T-helper 2 cell (primary cell): ENCODE measurements around the gene KCNK16.

Source experiments
- DNase-seq, 5 experiments: peaks; one replicate each; pipeline versions ENCODE4 v3.0.0 to v3.0.0-alpha.2; 2012 to 2022
- total RNA-seq, 2 donors: gene quantifications; one replicate each; lab custom pipeline; 2026; lab: John Stamatoyannopoulos, UW

Gene KCNK16
- total RNA-seq, result 0 reads per million in 2 donors

DNA sequence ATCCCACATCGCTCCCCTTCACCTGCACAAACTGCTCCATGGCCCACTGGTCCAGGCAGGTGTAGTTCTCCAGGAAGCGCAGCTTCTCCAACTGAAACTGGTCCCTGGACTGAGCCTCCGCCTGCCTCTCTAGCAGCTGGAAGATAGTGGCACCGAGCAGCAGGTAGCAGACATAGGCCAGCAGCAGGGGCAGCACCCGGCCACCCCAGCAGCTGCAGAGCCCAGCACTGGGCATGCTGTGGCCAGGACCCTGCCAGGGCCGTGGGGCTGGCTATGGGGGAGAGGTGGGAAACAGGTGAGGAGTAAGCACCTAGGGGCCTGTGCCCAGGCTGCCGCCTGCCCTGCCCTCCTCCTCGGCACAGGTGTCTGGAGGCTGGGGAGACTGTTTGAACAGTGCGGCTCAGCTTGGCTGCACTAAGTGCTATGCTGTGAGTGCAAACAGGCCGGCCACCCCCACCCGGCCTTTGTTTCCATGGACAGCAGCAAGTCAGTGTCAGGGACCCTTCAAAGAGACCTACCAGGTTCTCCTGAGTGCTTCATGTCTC lies at the start of gene KCNK16:
Gene KCNK16, minus strand, starts transcription at position 397 of the 545 bp plus-strand sequence. Its CDS starts 162 bp downstream, at position 235.
- DNase-seq, result no peak

DNA sequence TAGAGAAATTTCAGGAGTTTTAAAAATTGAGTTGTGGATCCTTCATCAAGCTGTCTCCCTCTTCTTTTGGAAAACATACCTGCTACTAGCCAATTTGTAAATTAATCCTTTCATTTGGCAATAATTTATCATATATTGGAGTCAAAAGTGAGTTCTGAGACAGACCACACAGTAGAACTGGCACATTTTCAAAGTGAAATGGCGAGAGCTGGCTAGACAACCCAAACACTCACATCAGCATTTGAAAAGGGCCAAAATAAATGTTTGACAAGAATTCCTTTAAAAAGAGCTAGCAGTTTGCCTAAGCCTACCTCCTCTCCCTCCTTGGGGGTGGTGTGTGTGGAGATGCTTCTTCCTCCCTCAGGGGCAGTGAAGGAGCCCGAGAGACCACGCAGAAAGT lies 47.9 kb upstream of the KCNK16 start:
- no peak for DNase-seq

DNA sequence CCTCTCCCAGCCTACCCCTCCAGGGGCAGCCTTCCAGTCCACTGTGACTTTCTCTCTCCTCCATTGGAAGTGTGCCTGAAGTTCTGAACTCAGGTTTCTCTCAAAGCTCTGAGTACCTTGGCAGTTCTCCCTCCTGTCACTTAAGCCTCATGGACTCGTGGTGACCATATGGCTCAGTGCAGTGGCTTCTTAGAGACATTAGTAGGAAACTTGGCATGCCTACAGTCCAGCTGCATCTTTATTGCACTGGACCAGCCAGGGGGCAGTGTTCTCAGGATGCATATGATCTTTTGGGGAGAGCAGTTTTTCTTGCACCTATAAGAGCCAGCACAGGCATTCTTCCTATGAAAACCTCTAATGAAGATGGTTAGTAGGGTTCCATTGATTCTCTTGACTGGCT lies 47.5 kb upstream of the KCNK16 start:
- no peak for DNase-seq

DNA sequence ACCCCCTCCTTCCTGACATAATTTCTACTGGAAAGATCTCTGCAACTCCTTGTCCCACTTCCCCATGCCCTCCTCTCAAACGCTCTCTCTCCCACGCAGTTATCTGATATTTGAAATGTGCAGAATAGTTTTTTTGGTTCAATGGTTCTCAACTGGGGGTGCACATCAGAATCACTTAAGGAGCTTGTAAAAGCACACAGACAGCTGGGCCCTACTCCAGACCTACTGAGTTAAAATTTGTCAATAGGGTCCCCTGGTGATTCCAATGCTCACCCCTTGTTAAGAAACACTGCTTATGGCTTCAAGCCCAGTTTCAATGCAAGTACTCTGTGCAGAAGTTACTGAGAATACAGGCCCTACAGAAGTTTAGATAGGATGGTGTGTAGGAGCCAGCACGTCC lies 45.2 kb upstream of the KCNK16 start:
- no peak for DNase-seq

DNA sequence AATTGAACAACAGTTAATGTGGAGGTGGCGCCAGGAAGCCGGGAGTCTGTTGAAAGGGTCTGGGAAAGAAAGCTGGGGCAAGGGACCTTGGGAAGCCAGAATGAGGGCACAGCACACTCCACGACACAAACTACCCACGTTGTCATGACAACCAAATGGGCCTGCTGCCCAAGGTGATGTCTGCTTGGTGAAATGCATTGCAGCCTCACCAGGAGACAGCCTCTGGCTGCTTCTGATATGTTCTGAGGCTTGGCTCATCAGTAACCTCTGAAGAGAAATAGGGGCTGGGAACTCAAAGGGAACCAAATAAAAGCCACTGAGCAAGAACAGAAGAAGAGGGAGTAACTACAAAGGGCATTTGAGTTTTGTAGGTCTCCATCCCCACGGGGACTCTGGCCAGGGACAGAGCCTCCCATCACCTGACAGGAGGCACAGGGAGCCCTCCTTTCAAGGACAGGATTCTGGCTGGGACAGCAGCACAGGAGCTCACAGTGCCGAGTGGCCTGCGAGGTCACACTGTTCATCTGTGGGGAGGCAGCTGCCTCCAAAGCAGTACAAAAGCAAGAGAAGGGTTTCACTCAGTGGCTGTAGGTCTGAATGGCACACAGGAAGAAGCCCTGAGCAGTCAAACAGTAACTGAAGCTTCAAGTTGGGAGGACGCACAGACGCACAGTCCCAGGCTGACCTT lies 44.6 kb upstream of the KCNK16 start:
- no peak for DNase-seq

DNA sequence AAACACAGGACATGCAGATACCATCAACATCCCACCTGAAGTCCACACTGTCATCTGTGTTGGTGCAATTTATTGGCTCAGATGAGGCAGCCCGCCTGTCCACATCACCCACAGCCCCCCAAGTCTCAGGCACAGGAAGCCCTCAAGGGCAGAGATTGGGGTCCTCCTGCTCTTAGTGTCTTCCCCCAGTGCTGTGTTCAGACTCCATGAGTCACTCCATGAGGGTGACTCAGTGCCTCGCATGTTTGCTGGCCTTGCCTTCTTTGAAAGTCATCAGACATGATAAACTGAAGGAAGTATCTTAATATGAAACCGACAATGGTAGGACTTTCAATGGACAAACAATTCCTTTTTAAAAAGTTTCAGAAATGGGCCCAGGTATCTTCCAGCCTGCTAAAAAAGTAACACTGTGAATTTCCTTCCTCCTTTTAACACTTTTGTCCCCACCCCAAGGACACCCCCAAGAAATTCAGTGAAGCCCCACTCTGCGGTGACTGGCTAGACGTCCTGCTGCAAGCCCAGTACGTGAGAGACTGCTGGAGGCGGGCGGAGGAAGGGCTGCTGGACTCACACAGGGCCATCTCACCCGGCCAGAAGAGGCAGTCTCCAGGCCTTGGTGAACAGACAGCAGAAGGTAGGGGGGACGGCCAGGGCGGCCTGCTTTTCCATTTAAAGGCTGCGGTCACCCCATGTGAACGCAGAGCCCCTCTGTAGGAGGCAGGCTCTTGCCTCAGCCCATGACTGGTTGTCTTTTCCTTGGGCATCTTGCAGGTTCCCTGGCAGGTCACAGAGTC lies 43.0 kb upstream of the KCNK16 start:
- no peak for DNase-seq

DNA sequence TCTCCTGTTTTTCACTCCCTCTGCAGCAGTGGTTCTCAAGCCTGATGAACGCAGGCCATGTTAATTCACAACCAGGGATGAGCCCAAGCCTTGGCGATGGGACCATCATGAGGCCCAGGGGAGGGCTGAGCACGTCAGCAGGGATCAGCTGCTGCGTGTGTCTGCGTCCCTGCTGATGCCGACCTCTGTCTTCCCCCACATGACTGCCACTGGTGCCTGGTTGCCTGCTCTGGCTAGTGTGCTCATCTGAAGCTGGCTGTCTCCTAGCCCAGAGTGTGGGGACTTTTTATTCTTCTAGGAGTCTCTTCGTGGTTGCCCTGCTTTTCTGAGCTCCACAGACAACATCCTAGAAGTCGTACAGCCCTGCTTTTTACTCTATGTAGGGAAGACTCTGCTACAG lies 40.8 kb upstream of the KCNK16 start:
- no peak for DNase-seq

DNA sequence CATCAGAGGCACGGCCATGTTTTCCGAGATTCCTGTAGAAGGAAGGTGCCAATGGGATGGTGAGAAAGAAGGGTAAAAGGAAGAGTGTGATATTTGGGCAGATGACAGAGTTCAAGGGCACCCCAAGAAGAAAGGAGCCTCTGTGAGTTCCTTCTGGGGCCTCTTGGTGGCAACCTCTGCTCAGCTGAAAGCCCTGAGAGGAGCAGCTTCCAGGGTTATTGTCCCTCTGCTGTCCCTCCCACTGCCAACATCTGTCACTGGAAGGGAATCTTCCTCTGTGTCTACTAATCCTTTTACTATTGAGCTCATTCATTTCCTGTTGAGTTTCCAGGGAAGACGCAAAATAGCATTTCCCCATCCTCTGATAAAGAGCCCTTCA lies 40.0 kb upstream of the KCNK16 start:
- no peak for DNase-seq

DNA sequence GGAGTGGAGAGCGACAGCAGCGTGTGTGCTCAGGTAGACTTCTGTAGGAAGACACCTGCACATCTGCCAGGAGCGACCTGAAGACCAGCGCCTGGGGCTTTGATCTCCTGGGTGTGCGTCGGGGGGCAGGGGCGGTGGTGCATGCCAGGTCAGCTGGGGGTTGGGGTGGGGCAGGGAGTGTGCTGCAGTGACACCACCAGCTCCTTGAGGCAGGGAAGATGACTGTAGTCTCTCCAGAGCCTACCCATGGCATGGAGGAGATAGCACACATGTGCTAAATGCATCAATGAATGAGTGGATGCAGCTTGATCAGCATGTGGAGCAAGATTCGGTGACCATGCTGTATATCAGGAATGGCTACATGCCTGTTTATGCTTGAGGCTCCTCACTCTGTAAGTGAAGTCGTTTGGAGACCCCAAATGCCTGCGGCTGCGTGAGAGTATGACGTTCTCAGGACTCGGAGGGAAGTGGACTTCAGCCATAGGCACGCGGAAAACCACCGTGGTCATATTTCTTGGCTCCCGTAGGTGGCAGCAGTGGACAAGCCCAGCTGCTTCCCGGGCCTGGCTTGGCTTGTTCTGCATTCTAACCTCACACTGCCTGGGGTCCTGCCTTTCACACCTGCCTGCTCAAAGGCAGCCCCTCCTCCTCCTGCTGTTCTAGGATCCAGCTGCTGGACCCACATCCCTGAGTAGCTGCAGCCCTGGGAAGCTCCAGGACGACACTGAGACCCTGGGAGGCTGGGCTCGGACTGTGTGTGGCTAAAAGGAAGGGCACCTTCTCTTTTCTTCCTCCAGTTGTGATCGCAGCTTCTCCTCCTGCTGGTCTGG lies 39.4 kb upstream of the KCNK16 start:
- peak in 2 of 5 experiments; percentile 9 to 53 for DNase-seq

DNA sequence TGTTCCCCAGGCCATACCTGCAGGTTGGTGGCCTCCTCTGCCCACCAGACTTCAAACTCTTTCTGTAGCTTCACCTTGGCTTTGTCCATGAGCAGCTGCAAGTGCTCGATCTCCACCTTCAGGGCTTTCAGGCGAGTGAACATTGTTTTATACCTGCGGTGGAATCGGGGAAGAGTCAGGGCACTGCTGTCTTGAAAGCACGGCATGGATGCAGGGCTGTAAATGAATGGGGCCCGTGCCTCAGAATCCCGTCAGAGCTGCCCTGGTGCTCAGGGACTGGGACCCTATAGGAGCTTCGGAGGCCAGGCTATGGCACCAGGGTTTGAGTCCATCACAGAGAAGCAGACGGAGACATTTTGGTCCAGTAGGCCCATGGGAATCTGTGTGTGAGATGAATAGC lies 37.9 kb upstream of the KCNK16 start:
- DNase-seq, result no peak

DNA sequence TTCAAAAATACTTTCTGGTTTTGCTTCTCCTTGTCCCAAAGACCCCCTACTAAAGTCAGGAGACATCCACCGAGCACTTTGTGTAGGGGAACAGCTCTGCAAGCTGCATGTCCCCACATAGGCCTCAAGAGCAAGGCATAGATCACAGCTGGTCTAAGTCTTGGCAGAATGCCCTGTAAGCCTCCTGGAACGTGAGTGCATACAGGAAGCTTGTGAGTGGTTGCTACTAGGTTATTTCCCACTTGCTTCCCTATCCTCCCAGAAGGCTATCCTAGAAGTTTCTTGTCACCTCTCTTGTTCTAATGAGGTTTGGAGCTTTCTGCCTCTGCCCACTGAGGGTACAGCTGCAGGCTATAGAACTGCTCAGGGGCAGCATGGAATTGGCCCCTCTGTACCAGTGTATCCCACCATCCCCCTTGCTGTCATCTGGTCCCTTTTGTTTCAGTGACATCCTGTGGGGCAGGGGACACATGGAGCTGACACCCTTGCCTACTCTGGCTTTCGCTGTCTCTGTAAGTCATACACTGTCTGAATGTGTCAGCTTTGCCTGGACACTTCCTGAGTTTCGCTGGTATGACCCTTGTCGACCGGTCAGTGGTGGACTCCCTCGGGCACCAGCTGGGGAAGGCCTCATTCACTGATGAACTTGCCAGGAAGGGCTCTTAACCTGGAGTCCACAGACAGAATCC lies 35.6 kb upstream of the KCNK16 start:
- no peak for DNase-seq

DNA sequence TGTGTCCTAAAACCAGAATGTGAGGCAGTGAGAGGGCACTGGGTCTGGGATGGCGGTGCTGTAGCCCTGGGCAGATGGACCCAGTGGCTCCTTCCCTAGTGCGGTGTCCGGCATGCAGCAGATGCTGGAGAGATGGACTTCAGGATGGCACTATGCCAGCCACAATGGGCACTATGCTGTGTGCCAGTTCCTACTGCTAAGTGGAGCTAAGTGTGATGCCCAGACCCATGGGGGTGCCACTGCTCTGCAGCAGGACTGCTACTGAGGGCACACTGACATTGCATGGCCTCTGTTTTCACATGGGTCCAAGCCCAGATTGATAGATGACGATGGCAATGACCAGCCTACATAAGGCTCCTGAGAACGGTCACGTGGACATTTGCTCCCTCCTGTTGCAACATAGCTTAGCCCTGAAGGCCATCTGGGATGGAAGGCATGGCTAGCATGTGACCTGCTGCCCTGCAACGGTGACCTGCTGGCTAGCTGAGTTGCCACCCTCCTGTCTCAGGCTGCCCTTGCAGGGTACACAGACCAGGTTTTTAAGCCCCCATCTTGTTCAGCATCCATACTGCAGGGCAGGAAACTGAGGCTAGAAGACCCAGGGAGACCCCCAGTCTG lies 31.3 kb upstream of the KCNK16 start:
- DNase-seq, result no peak

DNA sequence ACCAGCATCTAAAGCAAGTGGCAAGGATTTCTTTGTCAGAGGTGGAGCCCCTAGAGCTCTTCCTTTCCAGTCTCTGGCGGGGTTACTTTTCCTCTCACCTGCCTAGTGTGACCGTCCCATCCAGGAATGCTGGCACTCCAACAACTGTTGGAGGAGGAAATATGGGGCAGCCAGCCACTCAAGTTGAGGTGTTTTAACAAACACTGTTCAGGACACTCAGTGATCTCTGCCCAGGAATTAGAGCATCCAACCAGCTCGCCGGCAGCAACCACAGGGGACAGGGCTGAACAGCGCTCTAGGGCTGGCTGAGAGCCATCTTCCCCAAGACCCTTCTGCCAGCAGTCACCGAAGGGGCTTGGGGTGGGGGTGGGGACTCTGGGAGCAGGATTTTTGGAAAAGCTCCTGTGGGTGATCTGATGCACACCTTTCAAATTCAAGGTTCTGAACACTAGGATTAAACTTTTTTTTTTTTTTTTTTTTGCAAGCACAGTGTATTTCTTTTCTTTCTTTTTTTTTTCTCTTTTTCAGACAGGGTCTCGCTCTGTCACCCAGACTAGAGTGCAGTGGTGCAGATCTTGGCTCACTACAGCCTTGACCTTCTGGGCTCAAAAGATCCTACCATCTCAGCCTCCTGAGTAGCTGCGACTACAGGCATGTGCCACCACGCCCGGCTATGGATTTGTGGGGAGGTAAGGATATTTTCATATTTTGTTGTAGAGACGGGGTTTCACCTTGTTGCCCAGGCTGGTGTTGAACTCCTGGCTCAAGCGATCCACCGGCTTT lies 28.4 kb upstream of the KCNK16 start:
- DNase-seq, result no peak

DNA sequence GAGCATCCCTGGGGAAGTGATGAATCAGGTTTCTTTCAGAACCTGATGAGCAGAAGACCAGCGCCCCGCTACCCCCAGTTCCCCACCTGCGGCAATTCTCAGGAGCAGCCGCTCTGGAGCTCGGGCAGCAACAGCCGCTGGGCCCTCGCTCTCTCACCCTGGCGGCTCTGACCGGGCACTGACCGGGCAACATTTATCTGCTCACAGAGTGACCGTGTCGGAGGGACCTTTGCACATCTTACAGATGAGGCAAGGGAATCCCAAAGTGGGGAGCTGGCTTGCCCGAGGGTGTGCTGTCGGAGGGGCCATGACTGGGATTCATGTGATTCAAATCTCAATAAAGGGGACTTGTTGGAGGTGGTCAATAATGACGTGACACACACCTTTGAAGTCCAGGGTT lies 26.2 kb upstream of the KCNK16 start:
- DNase-seq, result no peak

DNA sequence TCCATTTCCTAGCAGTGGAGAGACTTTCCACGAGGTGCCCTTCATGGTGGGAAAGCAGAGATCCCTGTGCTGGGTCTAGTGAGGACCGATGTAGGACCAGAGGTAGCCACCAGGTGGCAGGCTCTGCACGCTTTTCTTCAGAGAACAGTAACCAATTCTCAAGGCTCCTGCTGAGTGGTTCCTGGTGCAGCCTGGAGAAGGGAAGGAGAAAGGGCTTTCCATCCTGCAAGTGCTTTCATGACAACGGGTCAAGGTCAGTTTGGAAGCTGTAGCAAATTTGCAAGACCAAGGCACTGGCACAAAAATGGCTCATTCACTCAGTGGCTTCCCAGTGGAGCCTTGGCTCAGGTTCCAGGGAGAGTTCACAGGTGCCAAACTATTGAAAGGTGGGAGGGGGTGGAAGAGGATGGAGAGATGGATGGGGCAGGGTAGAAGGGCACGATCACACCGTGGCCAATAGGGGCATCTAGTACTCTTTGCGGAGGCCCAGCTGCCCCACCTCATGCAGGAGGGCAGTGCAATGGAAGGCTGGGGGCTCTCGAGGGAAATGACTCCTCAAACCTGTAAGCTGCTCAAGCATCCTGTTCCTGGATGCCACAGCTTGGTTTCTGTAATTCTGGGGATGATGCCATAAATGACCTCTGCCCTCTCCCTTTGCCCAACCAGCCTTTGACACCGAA lies 25.5 kb upstream of the KCNK16 start:
- peak in 3 of 5 experiments; percentile 13 to 44 (median 26) for DNase-seq

DNA sequence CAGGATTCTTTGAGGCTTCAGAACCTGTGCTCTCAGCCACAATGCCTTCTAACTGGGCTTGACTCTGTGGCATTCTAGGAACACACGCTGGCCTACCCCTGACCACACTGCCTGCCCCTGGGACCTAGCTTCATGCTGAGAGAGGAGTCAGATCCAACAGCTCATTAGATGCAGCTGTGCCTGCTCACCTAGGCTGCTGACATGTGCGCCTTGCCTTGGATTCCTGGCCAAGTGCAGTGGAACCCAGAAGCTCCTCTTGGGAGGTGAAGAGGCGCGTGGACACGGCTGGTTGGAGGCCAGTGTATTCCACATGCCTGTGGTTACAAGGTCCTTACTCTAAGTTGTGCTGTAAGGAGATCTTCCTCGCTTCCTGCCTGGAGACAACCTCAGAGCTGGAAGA lies 24.7 kb upstream of the KCNK16 start:
- no peak for DNase-seq

DNA sequence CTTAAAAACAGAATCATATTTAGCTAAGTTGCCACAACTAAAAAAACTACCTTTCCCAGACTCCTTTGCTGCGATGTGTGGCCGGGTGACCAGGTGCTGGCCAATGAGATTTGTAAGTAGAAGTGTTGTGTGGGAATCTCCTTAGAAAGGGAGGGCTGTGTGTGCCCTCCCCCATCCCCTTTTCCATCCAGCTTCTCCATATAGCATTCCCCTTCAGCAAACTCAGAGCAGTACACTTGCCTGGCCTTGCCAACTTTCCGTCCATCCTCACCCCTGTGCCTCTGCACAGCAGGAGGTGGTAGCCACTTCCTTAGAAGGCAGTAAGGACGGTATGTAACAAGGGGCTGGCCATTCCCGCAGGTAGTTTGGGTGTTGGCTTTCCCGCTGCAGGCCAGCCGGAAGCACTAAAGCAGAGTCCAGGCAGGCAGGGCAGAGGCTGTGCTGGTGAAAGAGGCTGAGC lies 22.3 kb upstream of the KCNK16 start:
- no peak for DNase-seq

DNA sequence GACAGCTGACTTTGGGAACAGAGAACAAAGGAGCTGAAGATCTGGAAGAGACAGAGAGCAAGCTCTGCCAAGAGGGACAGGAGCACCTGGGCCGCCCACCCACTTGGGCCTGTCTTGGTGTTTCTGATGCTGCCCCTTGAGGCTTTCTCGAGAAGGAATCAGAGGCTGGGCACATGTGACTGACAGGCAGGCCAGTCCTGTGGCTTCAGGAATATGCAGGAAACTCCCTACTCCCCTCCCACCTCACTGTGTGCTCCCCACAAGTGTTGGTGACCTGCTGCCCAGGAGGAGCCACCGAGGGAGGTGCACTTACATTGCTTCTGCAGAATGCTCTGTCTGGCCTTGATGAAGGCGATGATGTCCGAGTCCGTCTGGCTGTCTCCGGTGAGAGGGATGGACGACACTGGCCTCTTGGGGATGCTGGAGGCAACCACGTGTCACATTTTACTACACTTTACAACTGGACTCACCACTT lies 20.9 kb upstream of the KCNK16 start:
- DNase-seq, result no peak

DNA sequence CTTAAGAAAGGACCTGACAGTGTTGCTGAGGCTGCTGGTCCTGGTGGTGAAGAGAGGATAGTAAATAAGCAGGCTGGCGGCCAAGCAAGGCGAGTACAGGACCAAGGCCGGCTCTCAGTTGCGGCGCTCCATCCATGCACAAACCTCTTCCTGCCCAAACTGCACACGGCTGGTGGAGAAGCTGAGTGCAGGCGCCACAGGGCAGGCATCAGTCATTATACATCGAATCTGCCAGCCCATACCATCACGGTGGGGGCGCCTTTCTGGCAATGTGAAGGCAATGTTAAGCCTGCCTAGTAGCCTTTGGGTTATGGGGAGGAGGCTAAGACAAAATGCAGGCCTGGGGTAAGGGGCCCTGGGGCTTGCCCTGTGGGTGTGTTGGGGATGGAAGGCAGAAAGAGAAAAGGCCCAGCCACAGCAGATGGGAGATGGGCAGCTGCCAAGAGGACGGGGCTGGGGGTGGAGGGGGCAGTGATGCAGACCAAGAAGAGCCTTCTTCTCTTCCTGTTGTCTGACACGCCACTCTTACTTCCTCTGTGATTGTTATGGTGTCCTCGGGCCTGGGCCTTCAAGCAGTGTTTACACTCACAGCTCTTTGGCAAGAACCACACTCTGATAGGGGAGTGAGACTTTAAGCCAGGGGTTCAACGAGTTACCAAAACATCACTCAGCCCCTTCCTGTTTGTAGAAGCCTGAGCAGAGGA lies 20.3 kb upstream of the KCNK16 start:
- peak in 1 of 5 experiments; percentile 3 for DNase-seq

DNA sequence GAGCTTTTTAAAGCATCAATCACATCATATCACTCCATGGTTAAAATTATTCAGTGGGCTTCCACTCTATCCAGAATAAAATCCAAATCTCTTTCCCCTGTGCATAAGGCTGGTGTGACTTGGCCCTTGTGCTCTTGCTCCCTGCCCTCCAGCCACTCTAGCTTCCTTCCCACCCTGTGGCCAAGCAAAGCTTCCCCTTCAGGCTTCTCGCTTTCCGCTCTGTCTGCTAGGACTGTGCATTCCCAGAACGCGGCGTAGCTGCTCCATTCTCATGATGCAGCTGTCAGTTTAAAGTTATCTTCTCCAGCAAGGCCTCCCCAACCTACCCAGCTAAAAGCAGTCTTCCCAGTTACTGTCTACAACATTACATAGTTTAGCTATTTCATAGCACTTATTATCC lies 19.4 kb upstream of the KCNK16 start:
- no peak for DNase-seq
